DMS114 treated with DMSO at 0.1 percent for 48 hours (cell line): Measurements from ENCODE around the gene SNX9.
"Not testable (repeated sequence)": the region's sequence is repeated elsewhere in the genome, so short reads cannot be mapped to it uniquely, and the experiment has no call there.

Source experiments
- DNase-seq: peaks from one replicate; lab custom pipeline; 2025; ENCODE audit not compliant: unreplicated experiment; lab: John Stamatoyannopoulos, UW

The SNX9 gene

DNA sequence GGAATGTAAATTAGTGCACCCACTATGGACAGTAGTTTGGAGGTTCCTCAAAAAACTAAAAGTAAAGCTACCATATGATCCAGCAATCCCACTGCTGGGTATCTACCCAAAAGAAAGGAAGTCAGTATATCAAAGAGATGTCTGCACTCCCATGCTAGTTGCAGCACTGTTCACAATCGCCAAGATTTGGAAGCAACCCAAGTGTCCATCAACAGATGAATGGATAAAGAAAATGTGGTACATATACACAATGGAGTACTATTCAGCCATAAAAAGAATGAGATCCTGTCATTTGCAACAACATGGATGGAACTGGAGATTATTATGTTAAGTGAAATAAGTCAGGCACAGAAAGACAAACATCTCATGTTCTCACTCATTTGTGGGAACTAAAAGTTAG lies 127.9 kb downstream of the SNX9 start:
- not testable (repeated sequence) for DNase-seq

DNA sequence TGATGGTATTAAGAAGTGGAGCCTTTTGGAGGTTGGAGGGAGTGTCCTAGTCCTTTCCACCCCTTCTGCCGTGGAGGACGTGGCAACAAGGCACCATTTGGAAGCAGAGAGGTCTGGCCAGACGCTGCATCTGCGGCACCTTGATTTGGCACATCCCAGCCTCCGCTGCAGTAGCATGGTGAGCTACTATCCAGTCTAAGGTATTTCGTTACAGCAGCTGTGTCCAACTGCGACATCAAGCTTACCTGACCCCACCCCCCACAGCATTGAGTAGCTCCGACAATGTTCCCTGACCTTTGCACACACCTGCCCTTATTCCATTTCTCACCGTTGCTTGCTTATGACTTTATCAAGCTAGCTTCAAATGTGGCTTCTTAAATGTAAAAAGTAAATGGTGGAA lies 128.8 kb downstream of the SNX9 start:
- DNase-seq = no peak

DNA sequence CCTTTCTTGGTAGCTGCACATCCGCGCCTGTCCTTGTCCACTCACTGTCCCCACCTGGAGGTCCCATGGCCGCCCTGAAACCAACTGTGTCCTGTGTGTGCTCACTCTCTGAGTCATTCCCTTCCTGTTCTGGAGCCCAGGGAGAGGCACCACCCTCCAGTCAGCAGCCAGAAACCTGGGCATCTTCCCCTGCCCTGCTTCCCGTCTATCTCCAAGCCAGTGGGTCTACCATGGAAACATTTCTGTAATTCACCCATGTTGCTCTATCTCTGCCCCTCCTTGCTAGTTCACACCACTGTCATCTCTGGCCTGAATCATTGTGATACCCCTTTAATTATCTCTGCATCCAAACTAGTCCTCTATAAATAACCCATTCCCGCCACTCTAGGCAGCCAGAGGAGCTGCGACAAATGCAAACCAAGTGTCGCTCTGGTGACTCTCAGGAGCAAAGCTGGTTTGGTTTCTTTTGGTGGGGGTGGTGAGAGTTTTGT lies 129.9 kb downstream of the SNX9 start:
- no peak for DNase-seq

DNA sequence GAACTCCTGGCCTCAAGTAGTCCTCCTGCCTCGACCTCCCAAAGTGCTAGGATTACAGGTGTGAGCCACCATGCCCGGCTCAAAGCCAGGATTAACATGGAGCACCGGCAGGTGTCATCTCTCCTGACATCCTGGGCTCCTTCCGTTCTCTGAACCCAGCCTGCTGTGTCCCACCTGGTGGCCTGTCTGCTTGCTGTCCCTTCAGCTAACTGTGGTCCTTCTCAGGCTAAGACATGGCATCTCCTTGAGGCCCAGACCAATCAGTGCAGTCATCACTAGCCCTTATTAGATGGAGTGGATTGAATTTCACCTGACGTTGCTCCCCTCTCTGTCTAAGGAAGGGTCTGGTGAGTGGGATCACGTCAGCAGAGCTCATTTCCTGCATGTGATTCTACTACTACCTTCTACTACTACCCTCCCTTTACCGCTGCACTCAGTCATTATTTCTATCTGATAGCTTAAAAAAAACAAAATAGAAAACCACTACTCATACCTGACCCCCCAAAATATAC lies 130.6 kb downstream of the SNX9 start:
- DNase-seq = no peak

DNA sequence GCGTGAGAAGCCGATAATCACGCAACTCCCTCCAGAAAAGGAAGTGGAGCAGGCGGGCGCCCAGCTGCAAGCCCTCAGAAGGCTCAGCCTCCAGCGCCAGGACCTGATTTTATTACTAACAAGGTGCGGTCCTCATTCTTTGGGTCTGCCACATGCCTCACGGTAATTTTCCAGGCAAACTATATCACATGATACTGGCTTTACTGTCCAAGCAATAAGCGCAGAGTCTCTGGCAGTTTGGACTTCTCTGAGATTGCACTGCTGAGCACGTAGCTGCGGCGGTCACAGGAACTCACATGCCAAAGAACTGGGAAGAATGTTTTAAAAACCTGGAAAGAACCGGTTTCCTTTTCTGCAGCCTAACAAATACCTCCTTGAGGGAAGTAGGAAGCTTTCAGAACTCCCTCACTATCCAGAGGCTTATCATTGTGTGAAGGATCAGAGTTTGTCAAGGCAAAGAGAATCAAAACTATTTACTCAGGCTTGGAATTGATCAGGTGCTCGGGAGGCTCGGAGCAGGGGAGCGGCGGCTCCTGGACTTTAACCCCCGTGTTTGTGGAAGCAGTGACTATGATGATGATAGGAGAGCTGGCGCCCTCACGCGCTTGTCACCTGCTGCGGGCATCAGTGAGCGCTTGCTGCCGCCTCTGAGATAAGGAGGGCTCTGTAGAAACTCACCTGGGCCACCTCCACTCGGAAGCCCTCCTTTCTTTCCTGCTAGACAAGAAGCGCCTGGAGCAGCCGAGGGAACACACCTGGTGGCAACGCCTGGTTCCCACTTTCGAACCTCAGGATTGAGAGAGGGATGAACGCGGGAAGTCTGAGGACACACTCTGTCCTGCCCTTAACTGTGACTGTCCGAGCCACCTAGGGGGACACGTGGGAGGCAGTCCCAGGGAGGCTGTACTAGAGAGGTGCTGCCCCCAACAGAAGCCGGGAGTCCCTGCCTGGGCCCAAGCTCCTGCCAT lies 131.4 kb downstream of the SNX9 start:
- DNase-seq = no peak

DNA sequence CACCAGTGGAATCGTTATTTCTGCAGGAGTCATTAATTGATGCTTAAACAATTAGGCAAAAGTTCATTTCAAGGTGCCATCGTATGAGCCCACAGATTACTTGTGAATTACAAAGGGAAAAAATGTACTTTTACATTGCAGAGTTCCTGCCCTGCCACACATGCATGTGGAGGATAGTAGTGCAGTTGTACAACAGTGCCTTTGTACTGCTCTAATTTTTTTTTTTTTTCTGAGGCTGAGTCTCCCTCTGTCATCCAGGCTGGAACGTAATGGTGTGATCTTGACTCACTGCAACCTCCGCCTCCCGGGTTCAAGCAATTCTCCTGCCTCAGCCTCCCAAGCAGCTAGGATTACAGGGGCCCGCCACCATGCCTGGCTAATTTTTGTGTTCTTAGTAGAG lies 132.6 kb downstream of the SNX9 start:
- DNase-seq = no peak

DNA sequence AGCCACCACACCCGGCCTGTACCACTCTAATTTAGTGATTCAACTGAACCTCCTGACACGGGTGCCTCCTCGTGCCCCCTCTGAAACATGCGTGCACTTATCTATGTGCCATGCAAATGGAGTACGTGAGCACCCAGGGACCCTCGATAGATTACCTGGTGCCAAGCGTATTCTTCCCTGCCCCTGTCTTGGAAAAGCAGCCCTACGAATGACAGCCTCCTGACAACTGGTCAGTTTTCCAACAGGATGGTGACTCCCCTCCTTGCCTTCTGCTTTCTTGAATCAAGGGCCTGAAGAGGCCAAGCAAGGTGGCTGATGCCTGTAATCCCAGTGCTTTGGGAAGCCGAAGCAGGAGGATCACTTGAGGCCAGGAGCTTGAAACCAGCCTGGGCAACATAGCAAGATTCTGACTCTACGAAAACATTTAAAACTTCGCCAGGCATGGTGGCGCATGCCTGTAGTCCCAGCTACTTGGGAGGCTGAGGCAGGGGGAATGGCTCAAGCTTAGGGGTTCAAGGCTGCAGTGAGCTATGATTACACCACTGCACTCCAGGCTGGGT lies 133.2 kb downstream of the SNX9 start:
- no peak for DNase-seq

DNA sequence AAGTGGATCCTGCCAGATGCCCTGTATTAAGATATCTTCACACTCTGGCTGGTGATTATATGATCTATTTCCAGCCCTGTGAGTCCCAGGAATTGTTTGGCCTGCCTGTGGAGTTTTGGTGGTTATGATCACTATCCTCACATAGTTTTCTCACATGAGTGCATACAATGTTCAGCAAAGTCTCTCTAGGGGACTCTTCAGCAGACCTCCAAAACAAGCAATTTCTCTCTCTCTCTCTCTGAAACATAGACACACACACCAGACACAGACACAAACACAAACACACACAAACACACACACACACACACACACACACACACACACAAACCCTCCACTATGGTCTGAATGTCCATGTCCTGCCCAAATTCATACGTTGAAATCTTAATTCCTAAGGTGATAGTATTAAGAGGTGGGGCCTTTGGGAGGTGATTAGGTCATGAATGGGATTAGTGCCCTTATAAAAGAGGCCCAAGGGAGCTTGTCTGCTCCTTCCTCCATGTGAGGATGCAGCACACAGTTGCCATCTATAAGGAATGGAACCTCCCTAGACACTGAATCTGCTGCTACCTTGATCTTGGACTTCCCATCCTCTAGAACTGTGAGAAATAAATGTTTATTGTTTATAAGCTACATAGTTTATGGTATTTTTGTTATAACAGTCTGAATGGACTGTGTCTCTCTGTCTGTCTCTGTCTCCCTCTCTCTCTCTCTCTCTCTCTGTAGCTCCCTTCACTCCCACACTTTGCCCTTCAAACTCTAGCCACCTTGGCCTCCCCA lies 136.6 kb downstream of the SNX9 start:
- no peak for DNase-seq

DNA sequence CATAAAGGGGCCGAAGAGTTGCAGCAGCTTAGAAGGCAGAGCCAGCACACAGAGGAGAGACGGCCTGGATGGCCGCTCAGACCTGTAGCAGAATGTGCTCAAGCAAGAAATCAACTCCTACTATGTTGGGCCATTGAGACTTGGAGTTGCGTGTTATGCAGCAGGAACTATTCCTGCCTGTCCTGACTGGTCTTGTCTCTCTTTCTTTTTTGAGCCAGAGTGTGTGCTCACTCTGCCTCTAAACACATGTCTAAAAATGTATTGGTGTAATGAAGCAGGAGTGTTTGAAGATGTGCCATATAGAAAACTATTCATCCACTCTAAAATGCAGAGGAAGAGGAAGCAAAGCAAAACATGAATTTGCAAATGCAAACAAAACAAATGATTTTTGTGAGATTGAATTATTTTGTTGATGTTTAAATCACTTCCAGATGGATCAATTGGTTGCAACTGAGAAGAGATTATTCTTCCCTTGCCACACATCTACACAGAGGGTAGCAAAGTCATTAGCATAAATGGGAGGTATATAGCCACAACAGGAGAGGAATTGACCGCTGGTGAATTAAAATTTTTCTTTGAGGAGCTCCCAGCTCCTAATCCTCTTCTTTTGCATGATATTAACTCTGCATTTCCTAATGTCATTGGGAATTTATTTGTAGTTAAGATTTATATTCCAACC lies 138.2 kb downstream of the SNX9 start:
- no peak for DNase-seq

DNA sequence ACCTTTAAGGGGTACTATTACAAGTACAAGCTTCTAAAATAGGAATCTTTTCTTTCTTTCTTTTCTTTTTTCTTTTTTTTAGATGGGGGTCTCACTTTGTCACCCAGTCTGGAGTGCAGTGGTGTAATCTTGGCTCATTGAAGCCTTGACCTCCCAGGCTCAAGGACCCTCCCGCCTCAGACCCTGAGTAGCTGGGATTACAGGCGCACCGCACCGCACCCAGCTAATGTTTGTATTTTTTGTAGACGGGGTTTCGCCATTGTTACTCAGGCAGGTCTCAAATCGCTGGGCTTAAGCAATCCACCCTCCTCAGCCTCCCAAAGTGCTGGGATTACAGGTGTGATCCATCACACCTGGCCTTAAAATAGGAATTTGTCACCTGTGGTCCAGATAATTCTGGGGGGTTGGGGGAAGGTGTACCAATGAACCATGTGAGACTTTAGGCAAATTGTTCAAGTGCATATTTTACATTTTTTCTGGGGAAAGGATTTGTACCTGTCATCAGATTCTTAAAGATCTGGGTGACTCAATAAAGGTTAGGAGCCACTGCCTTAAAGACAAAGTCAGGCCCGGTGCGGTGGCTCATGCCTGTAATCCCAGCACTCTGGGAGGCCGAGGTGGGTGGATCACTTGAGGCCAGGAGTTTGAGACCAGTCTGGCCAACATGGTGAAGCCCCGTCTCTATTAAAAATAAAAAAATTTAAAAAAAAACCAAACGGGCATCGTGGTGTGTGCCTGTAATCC lies 139.0 kb downstream of the SNX9 start:
- DNase-seq = no peak

DNA sequence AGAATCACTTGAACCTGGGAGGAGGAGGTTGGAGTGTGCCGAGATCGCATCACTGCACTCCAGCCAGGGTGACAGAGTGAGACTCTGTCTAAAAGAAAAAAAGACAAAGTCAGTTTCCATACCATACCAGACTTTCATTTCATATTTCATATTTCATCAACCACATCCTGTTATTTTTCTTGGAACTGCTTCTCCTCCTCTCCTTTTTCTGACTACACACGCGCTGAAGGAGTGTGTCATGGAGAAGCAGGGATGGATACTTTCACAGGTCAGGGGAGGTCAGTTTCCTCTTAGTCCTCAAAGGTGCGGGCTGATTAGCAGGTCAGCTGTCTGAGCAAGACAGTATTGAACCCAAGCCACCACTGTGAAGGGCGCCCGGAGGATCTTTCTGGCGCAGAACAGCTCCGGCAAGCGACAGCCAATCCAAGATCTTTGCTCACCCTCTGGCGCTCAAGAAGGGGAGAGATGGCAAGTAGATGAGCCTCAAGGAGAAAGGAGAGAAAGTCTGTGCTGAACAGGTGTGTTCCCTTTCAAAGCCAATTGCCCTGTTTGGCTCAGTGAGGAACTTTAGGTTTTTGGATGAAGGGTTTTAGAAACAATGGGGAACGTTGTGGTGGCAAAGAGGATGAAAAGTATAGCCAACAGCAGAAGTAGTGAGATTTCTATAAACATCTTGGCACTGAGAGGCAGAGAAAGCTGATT lies 139.7 kb downstream of the SNX9 start:
- DNase-seq = no peak

DNA sequence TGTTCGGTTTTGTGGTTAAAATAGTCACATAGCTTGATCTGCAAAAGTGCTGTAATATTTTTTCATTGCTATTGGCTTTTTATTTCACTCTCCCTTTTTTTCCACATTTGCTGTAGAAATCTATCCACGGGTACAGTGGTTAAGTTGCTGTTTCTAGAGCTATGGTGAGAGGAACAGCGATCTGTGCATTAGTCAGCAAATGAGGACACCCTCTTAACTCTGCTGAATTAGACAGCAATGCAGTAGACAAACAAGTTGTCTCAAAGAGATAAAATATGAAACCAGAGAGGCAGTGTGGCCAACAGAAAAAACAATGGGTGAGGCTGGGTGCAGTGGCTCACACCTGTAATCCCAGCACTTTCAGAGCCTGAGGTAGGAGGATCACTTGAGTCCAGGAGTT lies 141.1 kb downstream of the SNX9 start:
- no peak for DNase-seq

DNA sequence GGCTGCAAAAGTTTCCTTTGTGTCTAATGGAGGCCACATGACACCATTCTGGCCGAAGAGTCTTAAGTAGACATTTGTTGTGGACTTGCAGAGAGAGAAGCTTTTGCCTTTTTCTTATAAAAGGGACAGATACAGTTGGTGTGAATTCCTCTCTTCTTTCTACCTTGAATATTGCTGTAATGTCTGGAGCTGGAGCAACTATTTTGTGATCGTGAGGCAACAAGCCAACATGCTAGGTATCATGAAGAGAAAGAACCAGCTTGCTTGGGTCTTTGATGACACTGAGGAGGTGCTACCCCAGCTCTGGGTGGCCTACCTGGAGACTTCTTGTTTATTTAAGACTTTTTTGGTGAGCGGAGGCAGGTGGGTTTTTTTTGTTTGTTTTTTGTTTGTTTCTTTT lies 142.3 kb downstream of the SNX9 start:
- no peak for DNase-seq

DNA sequence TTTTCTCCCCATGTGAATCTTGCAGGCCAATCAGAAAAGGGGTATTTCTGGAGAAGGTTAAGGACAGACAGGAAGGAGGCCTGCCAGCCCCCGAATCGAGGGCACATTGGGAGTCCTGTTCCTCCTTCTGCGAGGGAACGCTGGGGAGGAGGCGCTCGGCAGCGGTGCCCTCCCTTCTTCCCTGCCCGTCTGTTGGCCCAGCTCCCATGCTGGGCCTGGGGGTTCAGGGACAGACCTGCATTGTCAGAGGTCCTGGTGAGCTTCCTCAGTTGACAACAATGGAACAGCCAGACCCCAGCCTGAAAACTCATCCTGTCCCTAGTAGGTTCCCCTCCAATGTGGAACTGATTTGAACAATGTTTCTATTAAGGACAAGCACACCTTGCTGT lies 143.5 kb downstream of the SNX9 start:
- no peak for DNase-seq

DNA sequence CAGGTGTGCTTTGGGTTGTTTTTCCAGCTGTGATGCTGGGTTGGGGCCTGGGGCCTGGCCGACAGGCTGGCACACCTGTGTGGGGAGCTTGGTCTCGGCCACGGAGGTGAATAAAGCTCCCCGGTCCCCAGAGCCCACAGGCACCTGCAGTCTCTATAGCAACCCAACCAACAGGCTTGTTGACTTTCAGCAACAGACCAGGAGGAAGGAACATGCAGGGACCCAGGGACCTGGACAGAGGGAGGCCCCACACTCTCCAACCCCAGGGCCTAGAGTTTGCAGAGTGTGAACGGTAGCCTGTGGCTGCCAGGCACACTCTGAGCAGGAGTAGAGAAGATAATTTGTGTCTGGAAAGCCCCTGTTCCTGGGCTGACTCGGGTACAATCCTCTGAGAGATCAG lies 144.0 kb downstream of the SNX9 start:
- no peak for DNase-seq

DNA sequence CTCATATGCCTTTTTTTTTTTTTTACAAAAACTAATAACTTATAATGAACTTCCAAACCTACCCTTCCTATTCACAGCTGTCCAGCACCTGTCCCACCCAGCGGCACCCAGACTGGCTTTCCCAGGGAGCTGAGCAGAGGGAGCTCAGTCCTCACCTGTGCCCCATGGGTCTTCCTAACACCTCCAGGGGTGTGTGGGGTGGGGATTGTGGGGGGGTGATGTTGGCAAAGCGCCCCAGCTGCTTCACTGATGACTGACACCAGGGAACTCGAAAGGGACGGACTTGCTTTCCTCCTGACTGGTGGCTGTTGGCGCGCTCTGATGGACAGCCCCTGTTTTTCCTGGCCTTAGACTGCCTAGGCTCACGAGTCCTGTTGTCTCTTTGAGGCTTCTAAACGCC lies 144.4 kb downstream of the SNX9 start:
- no peak for DNase-seq

DNA sequence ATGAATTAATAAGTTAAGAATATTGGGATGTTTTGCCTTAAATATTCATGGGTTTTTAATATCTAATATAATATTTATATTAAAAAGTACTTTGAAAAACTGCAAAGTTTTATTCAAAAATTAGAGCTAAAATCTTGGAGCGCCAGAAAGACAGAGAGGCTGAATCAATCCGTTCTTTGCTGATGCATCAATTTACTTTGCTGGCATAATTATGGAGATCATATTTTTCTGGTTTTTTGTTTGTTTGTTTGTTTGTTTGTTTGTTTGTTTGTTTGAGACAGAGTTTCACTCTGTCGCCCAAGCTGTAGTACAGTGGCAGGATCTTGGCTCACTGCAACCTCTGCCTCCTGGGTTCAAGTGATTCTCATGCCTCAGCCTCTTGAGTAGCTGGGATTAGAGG lies 149.1 kb downstream of the SNX9 start:
- not testable (repeated sequence) for DNase-seq

DNA sequence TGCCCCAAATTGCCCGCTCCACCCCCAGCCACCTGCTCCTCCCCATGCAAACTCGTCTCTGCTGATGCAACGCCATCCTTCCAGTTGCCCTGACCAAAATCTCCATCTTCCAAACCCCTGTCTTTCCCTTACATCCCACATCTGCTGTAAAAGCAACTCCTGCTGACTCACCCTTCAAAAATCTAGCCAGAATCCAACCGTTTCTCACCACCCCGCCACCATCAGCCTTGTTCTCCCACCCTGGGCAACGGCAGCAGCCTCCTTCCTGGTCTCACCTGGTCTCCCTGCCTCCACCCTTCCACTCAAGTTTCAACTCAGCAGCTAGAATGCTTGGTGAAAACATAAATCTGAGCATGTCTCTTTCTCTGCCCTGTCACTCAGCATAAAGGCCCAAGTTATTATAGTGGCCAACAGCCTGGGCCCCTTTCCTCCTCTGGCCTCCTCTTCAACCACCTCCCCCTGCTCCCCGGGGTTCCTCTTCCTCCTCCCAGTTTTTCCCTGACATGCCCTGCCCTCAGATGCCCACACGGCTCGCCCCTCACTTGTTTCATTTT lies 151.4 kb downstream of the SNX9 start:
- DNase-seq = no peak

DNA sequence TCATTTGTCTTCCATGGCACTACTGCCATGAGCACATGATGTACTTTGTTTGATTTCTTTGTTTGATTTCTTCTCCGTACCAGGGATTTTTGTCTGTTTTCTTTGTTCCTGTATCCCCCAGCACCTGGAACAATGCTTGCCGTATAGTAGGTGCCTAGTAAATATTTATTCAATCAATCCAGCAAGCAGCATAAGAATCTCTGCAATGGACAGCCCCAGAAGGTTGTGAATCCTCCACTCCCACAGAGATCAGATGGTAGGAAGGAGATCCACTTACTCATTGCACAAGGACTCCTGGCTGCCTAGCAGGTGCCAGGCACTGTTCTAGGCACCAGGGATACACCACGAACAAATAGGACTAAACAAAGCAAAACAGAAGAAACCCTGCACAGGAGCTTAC lies 151.9 kb downstream of the SNX9 start:
- no peak for DNase-seq
